Ascending aorta (tissue), 2 donors: ENCODE results near the gene STX10. TPM values are rescaled to one million over a fixed set of nuclear protein-coding genes. Genes with fewer than 3 reads are reported as not detected.

Experiments used
- DNase-seq, 2 donors: peaks; one replicate each; pipeline ENCODE4 v3.0.0-alpha.2; 2019; ENCODE audit warnings: low spot score in 2 of 2
- H3K27ac ChIP-seq, 2 donors: fragments of 200-600 bp; sonication (generic); one replicate each; pipeline ENCODE4 v1.5.1; 2016 to 2017; ENCODE audit warnings: mild to moderate bottlenecking in 1 of 2
- H3K27me3 ChIP-seq: fragments of 200-600 bp; sonication (generic); one replicate; pipeline ENCODE4 v1.5.1; 2017
- H3K36me3 ChIP-seq, 2 donors: fragments of 200-600 bp; sonication (generic); one replicate each; pipeline ENCODE4 v1.5.1; 2016
- H3K4me1 ChIP-seq, 2 donors: fragments of 200-600 bp; sonication (generic); one replicate each; pipeline ENCODE4 v1.5.1; 2016 to 2017; ENCODE audit warnings: mild to moderate bottlenecking in 1 of 2
- H3K4me3 ChIP-seq, 2 donors: fragments of 200-600 bp; sonication (generic); one replicate each; pipeline ENCODE4 v1.5.1; 2016 to 2017; ENCODE audit warnings: mild to moderate bottlenecking in 1 of 2
- H3K9me3 ChIP-seq, 2 donors: fragments of 200-600 bp; sonication (generic); one replicate each; pipeline ENCODE4 v1.5.1; 2016
- intact Hi-C: fragments of 100-400 bp; cut with DNase I; formaldehyde crosslinking; loops from one replicate; pipeline ENCODE4 v1.15.1; 2023
- total RNA-seq: library from RNA; depleted of rRNA; stranded (reverse); fragments of >200 nt; gene quantifications from one replicate; pipeline ENCODE4 v1.1.0, GENCODE V29; 2016
- TF ChIP-seq, protein P1 (sequence below), 3 experiments: fragments of 200-600 bp in 2 of 3; fragments of 450-650 bp in 1 of 3; sonication (generic) in 2 of 3; IDR thresholded peaks; one replicate each; pipeline ENCODE4 v1.5.1; 2016 to 2019; ENCODE audit warnings: antibody characterized with exemption in 3 of 3, mild to moderate bottlenecking in 1 of 3, moderate library complexity in 1 of 3

The STX10 gene
- total RNA-seq, 1 donor from 2014 or later: 31.6 TPM

DNA sequence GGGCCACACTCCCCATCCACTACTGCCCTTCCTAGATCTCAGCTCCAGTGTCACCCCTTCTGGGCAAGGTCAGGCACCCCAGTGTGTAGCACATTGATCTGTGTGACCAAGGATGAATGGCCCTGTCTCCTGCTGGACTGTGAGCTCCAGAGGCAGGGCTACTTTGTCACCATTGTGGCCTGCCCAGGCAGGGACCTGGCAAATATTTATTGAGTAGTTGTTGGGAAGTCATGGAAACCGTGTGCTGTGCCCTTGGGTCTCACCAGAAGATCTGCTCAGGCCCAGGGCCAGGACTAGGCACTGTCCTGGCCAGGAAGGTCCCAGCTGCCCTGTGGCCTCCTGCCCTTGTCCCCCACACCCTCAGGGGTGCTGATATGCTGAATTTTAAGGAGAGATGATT, 21.6 kb downstream of the STX10 start:
- intact Hi-C loops: no loop called here

DNA sequence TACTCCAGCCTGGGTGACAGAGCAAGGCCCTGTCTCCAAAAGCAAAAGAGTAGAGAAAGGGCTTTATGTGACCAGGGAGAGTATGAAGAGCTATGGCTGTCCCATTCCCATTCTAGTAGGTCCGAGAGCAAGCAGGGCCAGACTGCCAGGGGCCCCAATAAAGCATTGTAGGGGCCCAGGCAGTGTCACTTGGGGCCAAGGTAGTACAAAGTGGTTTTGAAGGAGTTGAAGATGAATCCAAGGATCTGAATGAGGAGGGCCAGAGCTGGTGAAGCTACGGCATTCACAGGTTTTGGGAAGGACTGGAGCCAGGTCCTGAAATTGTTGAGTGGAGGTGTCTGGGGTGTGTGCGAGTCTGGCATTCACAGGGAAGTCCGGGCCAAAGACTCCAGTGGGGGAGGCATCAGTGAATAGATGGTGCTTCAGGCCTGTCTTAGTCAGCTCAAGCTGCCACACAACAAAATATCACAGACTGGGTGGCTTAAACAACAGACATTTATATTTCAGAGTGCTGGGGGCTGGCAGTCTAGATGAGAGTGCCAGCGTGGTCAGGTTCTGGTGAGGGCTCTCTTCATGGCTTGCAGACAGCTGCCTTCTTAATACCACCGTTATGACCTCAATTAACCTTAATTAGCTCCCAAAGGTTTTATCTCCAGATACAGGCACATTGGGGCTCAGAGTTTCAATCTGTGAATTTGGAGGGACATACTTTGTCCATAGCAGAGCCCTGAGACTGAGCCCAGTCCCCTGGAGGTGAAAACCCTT, 22.2 kb downstream of the STX10 start:
- Histone ChIP-seq H3K27ac (no peak overlapping the region), H3K36me3 (no peaks in the 10 kb centered on the region), H3K4me3 (no peak overlapping the region), H3K4me1 (no peaks in the 10 kb centered on the region), H3K9me3 (no peaks in the 10 kb centered on the region), H3K27me3 (no peaks in the 10 kb centered on the region)
- TF ChIP-seq, protein P1, sequence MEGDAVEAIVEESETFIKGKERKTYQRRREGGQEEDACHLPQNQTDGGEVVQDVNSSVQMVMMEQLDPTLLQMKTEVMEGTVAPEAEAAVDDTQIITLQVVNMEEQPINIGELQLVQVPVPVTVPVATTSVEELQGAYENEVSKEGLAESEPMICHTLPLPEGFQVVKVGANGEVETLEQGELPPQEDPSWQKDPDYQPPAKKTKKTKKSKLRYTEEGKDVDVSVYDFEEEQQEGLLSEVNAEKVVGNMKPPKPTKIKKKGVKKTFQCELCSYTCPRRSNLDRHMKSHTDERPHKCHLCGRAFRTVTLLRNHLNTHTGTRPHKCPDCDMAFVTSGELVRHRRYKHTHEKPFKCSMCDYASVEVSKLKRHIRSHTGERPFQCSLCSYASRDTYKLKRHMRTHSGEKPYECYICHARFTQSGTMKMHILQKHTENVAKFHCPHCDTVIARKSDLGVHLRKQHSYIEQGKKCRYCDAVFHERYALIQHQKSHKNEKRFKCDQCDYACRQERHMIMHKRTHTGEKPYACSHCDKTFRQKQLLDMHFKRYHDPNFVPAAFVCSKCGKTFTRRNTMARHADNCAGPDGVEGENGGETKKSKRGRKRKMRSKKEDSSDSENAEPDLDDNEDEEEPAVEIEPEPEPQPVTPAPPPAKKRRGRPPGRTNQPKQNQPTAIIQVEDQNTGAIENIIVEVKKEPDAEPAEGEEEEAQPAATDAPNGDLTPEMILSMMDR (IDR thresholded peaks at IDR 0.05): no peak
- intact Hi-C loops: no loop called here
- DNase-seq: no peak

More for the DNA sequence above, 21.6 kb downstream of the STX10 start:
- Histone ChIP-seq H3K9me3 (no peaks in the 10 kb centered on the region), H3K27ac (no peak overlapping the region), H3K36me3 (no peaks in the 10 kb centered on the region), H3K27me3 (no peaks in the 10 kb centered on the region), H3K4me3 (no peak overlapping the region), H3K4me1 (no peaks in the 10 kb centered on the region)
- TF ChIP-seq, protein P1 (IDR thresholded peaks at IDR 0.05): no peak
- DNase-seq: no peak

DNA sequence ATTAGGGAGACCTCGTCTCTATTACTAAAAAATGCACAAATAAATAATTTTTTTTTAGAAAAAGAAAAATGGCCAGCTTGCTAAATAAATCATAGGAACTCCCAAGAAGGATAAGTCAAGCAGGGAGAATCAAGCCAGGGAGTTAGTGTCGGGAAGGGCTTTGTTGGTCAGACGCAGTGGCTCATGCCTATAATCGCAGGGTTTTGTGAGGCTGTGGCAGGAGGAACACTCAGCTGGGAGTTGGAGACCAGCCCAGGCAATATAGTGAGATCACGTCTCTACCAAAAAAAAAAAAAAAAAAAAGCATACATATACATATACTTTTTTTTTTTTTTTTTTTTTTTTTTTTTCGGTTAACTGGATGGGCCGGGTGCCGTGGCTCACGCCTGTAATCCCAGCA, 23.1 kb downstream of the STX10 start:
- Histone ChIP-seq H3K36me3 (no peaks in the 10 kb centered on the region), H3K27me3 (no peaks in the 10 kb centered on the region), H3K27ac (no peak overlapping the region), H3K4me3 (no peak overlapping the region), H3K9me3 (no peaks in the 10 kb centered on the region), H3K4me1 (no peaks in the 10 kb centered on the region)
- TF ChIP-seq, protein P1 (IDR thresholded peaks at IDR 0.05): no peak
- DNase-seq: no peak
- intact Hi-C loops: no loop called here

DNA sequence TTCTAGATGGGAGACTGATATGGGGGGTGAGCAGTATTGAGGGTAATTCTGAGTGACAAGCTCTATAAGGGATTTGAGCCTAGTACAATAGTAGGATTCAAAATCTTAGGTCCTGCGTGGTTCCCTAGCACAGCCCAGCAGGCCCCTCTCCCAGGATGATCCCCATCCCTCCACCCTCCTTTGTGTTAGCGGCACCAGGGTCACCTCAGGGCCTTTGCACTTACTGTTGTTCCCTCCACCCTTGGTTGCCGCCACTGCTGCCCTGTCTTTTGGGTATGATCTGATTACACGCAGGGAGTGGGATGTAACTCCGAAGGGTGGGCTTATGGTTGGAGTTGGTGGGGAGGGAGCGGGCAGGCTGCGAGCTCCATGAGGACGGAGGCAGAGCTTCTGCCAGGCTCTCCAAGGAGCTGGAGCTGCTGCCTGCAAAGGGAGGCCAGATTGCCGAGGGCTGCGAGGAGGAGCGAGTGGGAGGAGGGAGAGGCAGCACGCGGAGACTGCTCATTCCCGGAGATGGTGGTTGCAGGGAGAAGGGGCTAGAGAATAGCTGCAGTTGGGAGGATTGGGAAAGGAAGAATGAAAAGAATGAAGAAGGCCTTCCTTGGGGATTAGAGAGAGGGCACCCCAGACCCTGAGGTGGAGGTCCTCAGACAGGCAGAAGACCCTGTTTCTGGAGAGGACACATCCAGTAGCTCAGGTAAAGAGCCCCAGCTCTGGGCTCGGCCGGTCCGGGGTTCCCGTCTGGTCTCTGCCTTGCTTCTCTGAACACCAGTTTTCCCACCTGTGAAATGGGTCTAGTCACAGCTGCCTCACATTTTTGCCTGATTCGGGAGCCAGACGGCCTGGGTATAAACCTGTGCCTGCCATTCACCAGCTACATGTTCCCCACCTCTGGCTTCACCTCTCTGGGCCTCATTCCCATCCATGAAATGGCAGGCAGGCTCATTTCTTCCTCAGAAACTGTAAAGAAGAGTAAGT, 26.9 kb downstream of the STX10 start:
- Histone ChIP-seq H3K4me3 (no peak overlapping the region), H3K27me3 (no peaks in the 10 kb centered on the region), H3K9me3 (no peaks in the 10 kb centered on the region), H3K36me3 (no peaks in the 10 kb centered on the region), H3K4me1 (peaks cover 5 to 12% of the 10 kb centered on the region in 2 donors), H3K27ac (no peak overlapping the region)
- TF ChIP-seq, protein P1 (IDR thresholded peaks at IDR 0.05): no peak
- DNase-seq: no peak
- intact Hi-C loops: no loop called here

DNA sequence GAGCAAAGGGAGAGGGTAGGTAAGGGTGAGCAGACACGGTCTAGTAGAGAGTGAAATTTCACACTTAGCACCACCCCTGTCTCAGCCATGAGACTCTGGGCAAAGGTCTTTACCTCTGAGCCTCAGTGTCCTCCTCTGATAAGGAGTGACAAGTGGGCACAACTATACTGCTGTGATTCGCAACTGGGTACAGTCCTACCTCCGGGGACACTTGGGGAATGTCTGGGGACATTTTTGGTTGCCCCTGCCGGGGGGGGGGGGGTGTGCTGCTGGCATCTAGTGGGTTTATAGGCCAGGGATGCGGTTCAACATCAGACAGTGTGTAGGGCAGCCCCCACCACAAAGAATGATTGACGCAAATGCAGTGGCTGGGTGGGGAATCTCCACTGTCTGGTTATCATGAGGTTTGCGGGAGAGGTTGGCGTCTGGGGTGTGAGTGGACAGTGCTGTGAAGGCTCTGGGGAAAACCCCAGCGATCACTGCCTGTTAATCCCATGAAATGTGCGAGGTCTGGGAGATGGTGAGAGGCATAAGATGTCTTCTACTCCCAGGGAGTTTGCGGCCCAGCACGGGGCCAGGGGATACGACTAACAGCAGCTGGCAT, 27.8 kb downstream of the STX10 start:
- H3K27ac ChIP-seq: no peak overlapping the region
- H3K36me3 ChIP-seq: no peaks in the 10 kb centered on the region
- H3K9me3 ChIP-seq: no peaks in the 10 kb centered on the region
- H3K27me3 ChIP-seq: no peaks in the 10 kb centered on the region
- intact Hi-C loops: no loop called here
- no peak overlapping the region for H3K4me3 ChIP-seq
- DNase-seq: no peak
- H3K4me1 ChIP-seq: peaks cover 5 to 15% of the 10 kb centered on the region in 2 donors
- TF ChIP-seq, protein P1 (IDR thresholded peaks at IDR 0.05): no peak
